Naive B cell (primary cell): Measurements from ENCODE around the gene SNAPC2. TPM values are rescaled to one million over a fixed set of nuclear protein-coding genes. Genes with fewer than 3 reads are reported as not detected.

Experiments used
- ATAC-seq, 2 donors: fragments of 150-1000 bp; cut with Tn5 transposase; 2 replicates each; pipeline ENCODE4 v1.10.0; 2021; ENCODE audit warnings: low read depth in 2 of 2, mild to moderate bottlenecking in 2 of 2, moderate library complexity in 2 of 2
- DNase-seq: peaks from one replicate; pipeline ENCODE4 v3.0.0; 2022
- H3K27ac Mint-ChIP-seq, 6 donors: one replicate each; pipeline ENCODE4 v1.8.0; 2020 to 2022; ENCODE audit warnings: mild to moderate bottlenecking in 6 of 6, mixed read lengths in 6 of 6, moderate library complexity in 5 of 6, inconsistent platforms in 2 of 6
- H3K27me3 Mint-ChIP-seq, 3 donors: one replicate each; pipeline ENCODE4 v1.8.0; 2021 to 2022; ENCODE audit warnings: mixed read lengths in 3 of 3, mild to moderate bottlenecking in 1 of 3
- H3K36me3 Mint-ChIP-seq, 2 donors: one replicate each; pipeline ENCODE4 v1.8.0; 2020 to 2022; ENCODE audit warnings: mixed read lengths in 2 of 2, inconsistent platforms in 1 of 2, mild to moderate bottlenecking in 1 of 2
- H3K4me1 Mint-ChIP-seq, 3 donors: one replicate each; pipeline ENCODE4 v1.8.0; 2020 to 2022; ENCODE audit warnings: mixed read lengths in 3 of 3, inconsistent platforms in 1 of 3, mild to moderate bottlenecking in 1 of 3, moderate library complexity in 1 of 3
- H3K4me3 Mint-ChIP-seq, 8 donors: one replicate each; pipeline ENCODE4 v1.8.0; 2020 to 2022; ENCODE audit warnings: mild to moderate bottlenecking in 8 of 8, mixed read lengths in 8 of 8, moderate library complexity in 8 of 8, inconsistent platforms in 2 of 8
- H3K9me3 Mint-ChIP-seq, 7 donors: one replicate each; pipeline ENCODE4 v1.8.0; 2020 to 2022; ENCODE audit warnings: mixed read lengths in 7 of 7, mild to moderate bottlenecking in 5 of 7, inconsistent platforms in 2 of 7, moderate library complexity in 1 of 7
- polyA plus RNA-seq, 6 donors: library from polyadenylated mRNA; unstranded; fragments of 300-500 nt; fragmentation: Illumina TruSeq; gene quantifications; one replicate each; pipeline ENCODE4 v1.2.3, GENCODE V29; 2021; ENCODE audit warnings: low read depth in 6 of 6

SNAPC2 gene
- polyA plus RNA-seq, 6 donors from 2014 or later: 1.5 to 20.2 (median 14.7) TPM

DNA sequence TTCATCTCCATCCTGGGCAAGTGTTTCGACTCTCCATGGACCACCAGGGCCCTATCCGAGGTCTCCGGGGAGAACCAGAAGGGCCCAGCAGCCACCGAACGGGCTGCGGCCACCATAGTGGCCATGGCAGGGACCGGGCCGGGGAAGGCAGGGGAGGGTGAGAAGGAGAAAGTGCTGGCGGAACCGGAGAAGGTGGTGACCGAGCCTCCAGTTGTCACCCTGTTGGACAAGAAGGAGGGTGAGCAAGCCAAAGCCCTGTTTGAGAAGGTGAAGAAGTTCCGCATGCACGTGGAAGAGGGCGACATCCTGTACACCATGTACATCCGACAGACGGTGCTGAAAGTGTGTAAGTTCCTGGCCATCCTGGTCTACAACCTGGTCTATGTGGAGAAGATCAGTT is 21.2 kb upstream of the SNAPC2 start:
- Mint-ChIP-seq H3K36me3 (no peaks in the 10 kb centered on the region), H3K4me3 (no peak overlapping the region), H3K27ac (no peak overlapping the region), H3K27me3 (peaks cover 8 to 28% (median 24%) of the 10 kb centered on the region in 3 donors), H3K4me1 (peaks cover 11 to 13% (median 13%) of the 10 kb centered on the region in 3 donors), H3K9me3 (no peaks in the 10 kb centered on the region)
- ATAC-seq: no peak
- no peak for DNase-seq

GRCh38 chr19:7899751-7900378 is 20.3 kb upstream of the SNAPC2 start:
- Mint-ChIP-seq H3K27me3 (peaks cover 4 to 19% (median 15%) of the 10 kb centered on the region in 3 donors), H3K4me3 (no peak overlapping the region), H3K36me3 (no peaks in the 10 kb centered on the region), H3K4me1 (peaks cover 18 to 20% (median 18%) of the 10 kb centered on the region in 3 donors), H3K27ac (no peak overlapping the region), H3K9me3 (no peaks in the 10 kb centered on the region)
- ATAC-seq: no peak
- DNase-seq: no peak

- peaks cover 4 to 14% (median 10%) of the 10 kb centered on the region in 3 donors for H3K27me3 Mint-ChIP-seq
- peaks cover 0 to 3% of the 10 kb centered on the region in 2 donors for H3K36me3 Mint-ChIP-seq
- no peak overlapping the region for H3K27ac Mint-ChIP-seq
- H3K4me1 Mint-ChIP-seq: peaks cover 22 to 24% (median 24%) of the 10 kb centered on the region in 3 donors
- DNase-seq (no peak), ATAC-seq (no peak)
- no peaks in the 10 kb centered on the region for H3K9me3 Mint-ChIP-seq
- H3K4me3 Mint-ChIP-seq: no peak overlapping the region
These were observed 19.7 kb upstream of the SNAPC2 start for GRCh38 chr19:7900401-7900870.

DNA sequence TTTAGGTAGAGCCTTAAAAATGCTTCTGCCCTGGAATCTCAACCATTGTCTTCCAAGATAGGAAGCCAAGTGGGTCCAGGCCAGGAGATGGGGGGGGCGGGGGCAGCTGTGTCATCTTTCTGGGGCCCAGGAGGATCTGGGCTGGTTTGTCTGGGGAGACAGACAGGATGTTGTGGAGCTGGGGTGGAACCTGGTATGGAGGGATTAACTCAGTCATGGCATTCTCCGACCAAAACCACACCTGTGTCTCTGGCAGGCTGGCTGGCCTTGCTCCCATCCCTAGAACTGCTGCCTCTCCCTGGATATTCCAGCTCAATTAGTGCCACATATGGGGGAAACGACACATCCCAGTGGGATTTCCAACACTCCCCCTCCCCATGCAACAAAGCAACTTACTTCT is 19.2 kb upstream of the SNAPC2 start:
- DNase-seq (no peak), ATAC-seq (no peak)
- peak overlapping the region in 1 of 8 donors; percentile 89 for H3K4me3 Mint-ChIP-seq
- H3K9me3 Mint-ChIP-seq: no peaks in the 10 kb centered on the region
- no peak overlapping the region for H3K27ac Mint-ChIP-seq
- H3K4me1 Mint-ChIP-seq: peaks cover 27 to 29% (median 29%) of the 10 kb centered on the region in 3 donors
- H3K36me3 Mint-ChIP-seq: peaks cover 0 to 8% of the 10 kb centered on the region in 2 donors
- H3K27me3 Mint-ChIP-seq: peaks cover 4 to 11% (median 8%) of the 10 kb centered on the region in 3 donors

DNA sequence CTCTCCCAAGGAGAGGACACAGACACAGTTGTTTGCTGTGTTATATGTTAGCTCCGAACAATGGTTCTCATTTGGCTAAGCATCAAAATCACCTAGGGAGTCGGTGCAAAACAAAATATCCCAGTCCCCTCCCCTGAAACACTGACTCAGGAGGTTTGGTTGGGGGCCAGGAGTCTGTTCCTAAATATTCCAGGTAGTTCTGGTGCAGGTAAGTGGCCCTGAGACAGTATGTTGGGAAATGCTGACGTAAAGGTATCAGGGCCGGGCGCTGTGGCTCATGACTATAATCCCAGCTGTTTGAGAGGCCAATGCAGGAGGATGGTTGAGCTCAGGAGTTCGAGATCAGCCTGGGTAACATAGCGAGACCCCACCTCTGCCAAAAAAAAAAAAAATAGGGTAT is 18.8 kb upstream of the SNAPC2 start:
- Mint-ChIP-seq H3K4me1 (peaks cover 31 to 33% (median 32%) of the 10 kb centered on the region in 3 donors), H3K27ac (no peak overlapping the region), H3K9me3 (no peaks in the 10 kb centered on the region), H3K27me3 (peaks cover 4 to 11% (median 8%) of the 10 kb centered on the region in 3 donors), H3K4me3 (peak overlapping the region in 3 of 8 donors; percentile 16 to 89 (median 25)), H3K36me3 (peaks cover 0 to 8% of the 10 kb centered on the region in 2 donors)
- DNase-seq: no peak
- no peak for ATAC-seq

- peaks cover 0 to 5% (median 1%) of the 10 kb centered on the region in 3 donors for H3K27me3 Mint-ChIP-seq
- H3K4me3 Mint-ChIP-seq: peak overlapping the region; percentile 89 to 95 (median 92)
- DNase-seq: no peak
- H3K27ac Mint-ChIP-seq: peak overlapping the region; percentile 28 to 99 (median 96)
- ATAC-seq: no peak
- H3K36me3 Mint-ChIP-seq: peaks cover 0 to 8% of the 10 kb centered on the region in 2 donors
- peaks cover 37 to 42% (median 41%) of the 10 kb centered on the region in 3 donors for H3K4me1 Mint-ChIP-seq
- no peaks in the 10 kb centered on the region for H3K9me3 Mint-ChIP-seq
These were observed 17.3 kb upstream of the SNAPC2 start for GRCh38 chr19:7902796-7903243.

DNA sequence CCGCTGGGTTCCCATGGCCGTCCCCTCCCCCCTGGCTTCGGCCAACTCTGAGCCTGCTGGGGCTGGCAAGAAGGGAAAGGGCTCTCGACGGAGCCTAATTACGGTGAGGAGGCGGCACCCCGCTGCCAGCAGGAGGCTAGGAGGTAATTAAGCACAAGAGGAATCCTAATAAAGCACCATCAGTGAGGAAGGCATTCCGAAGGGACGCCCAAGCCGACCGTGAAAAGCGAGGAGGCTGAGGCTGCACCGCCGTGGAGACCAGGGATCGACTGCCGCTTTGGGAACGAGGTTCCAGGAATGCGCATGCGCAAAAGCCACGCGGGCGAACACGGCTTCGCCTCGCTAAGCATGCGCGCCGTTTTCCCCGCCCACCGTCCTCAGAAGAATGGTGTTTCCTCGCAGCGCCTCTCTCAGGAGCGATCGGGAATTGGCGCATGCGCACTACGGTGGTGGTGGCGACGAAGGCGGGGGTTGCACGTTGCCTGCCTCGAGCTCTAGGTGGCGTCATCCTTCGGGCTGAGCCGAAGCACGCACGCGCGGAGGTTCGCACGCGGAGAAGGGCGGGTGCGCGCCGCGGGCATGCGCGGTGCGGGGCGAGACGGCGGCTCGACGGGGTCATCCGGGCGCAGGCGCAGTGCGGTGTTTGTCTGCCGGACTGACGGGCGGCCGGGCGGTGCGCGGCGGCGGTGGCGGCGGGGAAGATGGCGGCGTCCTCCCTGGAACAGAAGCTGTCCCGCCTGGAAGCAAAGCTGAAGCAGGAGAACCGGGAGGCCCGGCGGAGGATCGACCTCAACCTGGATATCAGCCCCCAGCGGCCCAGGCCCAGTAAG is 16.7 kb upstream of the SNAPC2 start, which contains the start of gene MAP2K7:
TSS of gene MAP2K7 (plus strand) at position 634 of the 830 bp plus-strand sequence. CDS start at position 702, 68 bp downstream.
- H3K27me3 Mint-ChIP-seq: peaks cover 0 to 5% (median 0%) of the 10 kb centered on the region in 3 donors
- H3K36me3 Mint-ChIP-seq: peaks cover 0 to 8% of the 10 kb centered on the region in 2 donors
- peak within 1 kb of the TSS; percentile 89 to 95 (median 92) for H3K4me3 Mint-ChIP-seq
- peaks cover 37 to 44% (median 43%) of the 10 kb centered on the region in 3 donors for H3K4me1 Mint-ChIP-seq
- no peaks in the 10 kb centered on the region for H3K9me3 Mint-ChIP-seq
- DNase-seq (peak; percentile 100), ATAC-seq (peak; percentile 66 to 74)
- peak within 1 kb of the TSS; percentile 94 to 99 (median 96) for H3K27ac Mint-ChIP-seq

GRCh38 chr19:7904074-7905020 is 15.8 kb upstream of the SNAPC2 start:
- Mint-ChIP-seq H3K4me1 (peaks cover 37 to 44% (median 43%) of the 10 kb centered on the region in 3 donors), H3K4me3 (peak overlapping the region; percentile 85 to 95 (median 90)), H3K9me3 (no peaks in the 10 kb centered on the region), H3K27ac (peak overlapping the region; percentile 94 to 99 (median 94)), H3K27me3 (peaks cover 0 to 5% (median 0%) of the 10 kb centered on the region in 3 donors), H3K36me3 (peaks cover 0 to 8% of the 10 kb centered on the region in 2 donors)
- DNase-seq (peak; percentile 76), ATAC-seq (peak; percentile 63 to 74)

DNA sequence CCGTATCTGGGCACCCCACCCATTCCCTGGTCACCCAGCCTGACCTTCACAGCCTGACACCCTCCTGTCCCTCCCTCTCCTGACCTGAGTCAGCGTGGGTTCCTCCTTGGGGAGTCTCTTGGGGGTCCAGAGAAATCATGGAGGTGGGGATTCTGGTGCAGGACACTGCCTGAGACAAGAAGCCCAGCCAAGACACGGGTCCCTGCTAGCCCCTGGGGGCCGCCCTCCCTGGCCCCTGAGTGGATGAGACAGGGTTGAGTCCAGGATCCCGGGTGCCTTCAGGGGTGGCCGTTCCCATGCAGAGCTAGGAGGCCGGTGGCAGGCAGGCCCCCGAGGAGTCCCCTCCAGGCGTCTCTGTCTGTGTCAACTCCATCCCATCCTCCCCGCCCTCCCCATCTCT is 14.9 kb upstream of the SNAPC2 start:
- peak overlapping the region; percentile 82 to 94 (median 90) for H3K4me3 Mint-ChIP-seq
- H3K36me3 Mint-ChIP-seq: peaks cover 0 to 9% of the 10 kb centered on the region in 2 donors
- DNase-seq (no peak), ATAC-seq (no peak)
- peak overlapping the region in 5 of 6 donors; percentile 94 to 99 (median 95) for H3K27ac Mint-ChIP-seq
- peaks cover 37 to 44% (median 43%) of the 10 kb centered on the region in 3 donors for H3K4me1 Mint-ChIP-seq
- peaks cover 0 to 5% (median 0%) of the 10 kb centered on the region in 3 donors for H3K27me3 Mint-ChIP-seq
- no peaks in the 10 kb centered on the region for H3K9me3 Mint-ChIP-seq

DNA sequence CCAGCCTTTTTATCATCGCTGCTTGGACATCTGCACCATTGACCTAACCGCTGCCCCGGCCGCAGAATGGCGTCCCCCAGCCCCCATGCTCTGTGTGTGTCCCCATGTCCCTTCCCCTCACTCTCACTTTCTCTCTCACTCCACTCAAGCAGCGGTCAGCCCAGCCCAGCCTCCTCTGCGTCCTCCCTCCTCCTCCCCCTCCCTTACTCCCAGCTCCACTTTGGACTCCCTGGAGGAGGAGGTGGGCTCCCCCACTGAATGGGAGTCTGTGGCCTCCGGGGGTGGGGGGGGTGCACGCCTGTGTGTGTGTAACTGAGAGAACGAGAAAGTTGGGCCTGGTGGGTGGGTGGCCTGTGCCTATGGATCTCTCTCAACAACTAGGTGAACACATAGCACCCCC is 14.3 kb upstream of the SNAPC2 start:
- DNase-seq: no peak
- H3K4me1 Mint-ChIP-seq: peaks cover 37 to 44% (median 43%) of the 10 kb centered on the region in 3 donors
- no peaks in the 10 kb centered on the region for H3K9me3 Mint-ChIP-seq
- peak overlapping the region; percentile 37 to 91 (median 84) for H3K4me3 Mint-ChIP-seq
- no peaks in the 10 kb centered on the region for H3K27me3 Mint-ChIP-seq
- H3K36me3 Mint-ChIP-seq: peaks cover 0 to 15% of the 10 kb centered on the region in 2 donors
- no peak for ATAC-seq
- H3K27ac Mint-ChIP-seq: peak overlapping the region in 5 of 6 donors; percentile 4 to 97 (median 78)

DNA sequence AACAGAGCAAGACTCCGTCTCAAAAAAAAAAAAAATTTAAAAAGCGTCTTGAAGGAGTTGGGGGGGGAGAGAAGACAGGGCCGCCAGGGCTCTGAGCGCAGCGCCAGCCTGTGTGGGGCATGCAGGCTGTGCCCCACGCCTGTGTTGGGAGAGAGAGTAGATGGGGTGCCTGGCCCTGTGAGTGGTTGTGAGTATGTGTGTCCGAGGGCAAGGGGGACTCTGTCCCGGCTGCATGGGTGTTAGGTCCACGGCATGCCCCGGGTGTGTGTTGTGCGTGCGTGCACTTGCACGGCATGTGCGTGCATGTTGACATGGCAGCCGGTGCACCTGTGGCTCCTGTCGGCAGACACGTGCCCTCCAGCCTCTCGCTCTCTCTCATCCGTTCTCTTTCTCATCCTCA is 13.0 kb upstream of the SNAPC2 start:
- Mint-ChIP-seq H3K4me1 (peaks cover 33 to 44% (median 43%) of the 10 kb centered on the region in 3 donors), H3K27me3 (no peaks in the 10 kb centered on the region), H3K27ac (peak overlapping the region in 2 of 6 donors; percentile 68 to 70), H3K4me3 (peak overlapping the region in 1 of 8 donors; percentile 35), H3K36me3 (peaks cover 0 to 25% of the 10 kb centered on the region in 2 donors), H3K9me3 (no peaks in the 10 kb centered on the region)
- ATAC-seq (no peak), DNase-seq (no peak)

GRCh38 chr19:7907544-7907943 is 12.6 kb upstream of the SNAPC2 start:
- Mint-ChIP-seq H3K4me1 (peaks cover 31 to 42% (median 42%) of the 10 kb centered on the region in 3 donors), H3K4me3 (peak overlapping the region in 3 of 8 donors; percentile 12 to 57 (median 15)), H3K9me3 (no peaks in the 10 kb centered on the region), H3K27me3 (no peaks in the 10 kb centered on the region), H3K27ac (peak overlapping the region in 1 of 6 donors; percentile 70), H3K36me3 (peaks cover 0 to 29% of the 10 kb centered on the region in 2 donors)
- DNase-seq: no peak
- ATAC-seq: no peak
